SU-DHL-6 (cell line): ENCODE measurements around the gene PTPRQ.

ENCODE experiments used
- H2AFZ ChIP-seq: fragments of 200-600 bp; sonication (generic); 2 replicates; pipeline ENCODE4 v1.6.1; 2014; ENCODE audit warnings: low read depth, mild to moderate bottlenecking, moderate library complexity, mixed read lengths, antibody characterized with exemption, low read length; ENCODE audit not compliant: severe bottlenecking
- H3F3A ChIP-seq: fragments of 200-600 bp; shearing (Covaris generic); 2 replicates; pipeline ENCODE4 v1.6.0; 2016; ENCODE audit warnings: antibody characterized with exemption, mild to moderate bottlenecking; ENCODE audit not compliant: insufficient read depth
- H3K27ac ChIP-seq: fragments of 200-600 bp; sonication (generic); 2 replicates; pipeline ENCODE4 v1.5.1; 2016; ENCODE audit warnings: low read depth, mild to moderate bottlenecking, low read length, moderate library complexity, mixed read lengths
- H3K27me3 ChIP-seq: fragments of 200-600 bp; sonication (generic), shearing (Covaris generic); 2 replicates; pipeline ENCODE4 v1.6.0; 2014; ENCODE audit warnings: mild to moderate bottlenecking, low read length
- H3K36me3 ChIP-seq: fragments of 200-600 bp; sonication (generic); 2 replicates; pipeline ENCODE4 v1.6.1; 2014; ENCODE audit warnings: mild to moderate bottlenecking, low read length, mixed read lengths
- H3K4me2 ChIP-seq: fragments of 300-600, 200-600 bp; shearing (Covaris generic), sonication (generic); 2 replicates; pipeline ENCODE4 v1.6.0; 2014; ENCODE audit warnings: low read length, low read depth, mild to moderate bottlenecking; ENCODE audit not compliant: poor library complexity, severe bottlenecking
- H3K4me3 ChIP-seq: fragments of 200-600 bp; sonication (generic); 2 replicates; pipeline ENCODE4 v1.5.1; 2014; ENCODE audit warnings: antibody characterized with exemption, low read length, mild to moderate bottlenecking, mixed read lengths; ENCODE audit not compliant: insufficient read depth, poor library complexity, severe bottlenecking
- H3K79me2 ChIP-seq: fragments of 200-600 bp; sonication (generic); 2 replicates; pipeline ENCODE4 v1.6.1; 2014; ENCODE audit warnings: mild to moderate bottlenecking, low read length, moderate library complexity; ENCODE audit not compliant: insufficient read depth
- H3K9ac ChIP-seq: fragments of 200-600 bp; sonication (generic); 2 replicates; pipeline ENCODE4 v1.7.0; 2014; ENCODE audit warnings: mild to moderate bottlenecking, low read length
- H3K9me2 ChIP-seq: fragments of 200-600 bp; sonication (generic); replicated peaks from 2 replicates; pipeline ENCODE4 v1.6.1; 2014; ENCODE audit warnings: low read length; ENCODE audit not compliant: insufficient read depth
- H3K9me3 ChIP-seq: fragments of 200-600 bp; sonication (generic); 2 replicates; pipeline ENCODE4 v1.6.1; 2014; ENCODE audit warnings: low read length, mixed read lengths; ENCODE audit not compliant: insufficient read depth
- H4K20me1 ChIP-seq: fragments of 200-600 bp; sonication (generic); 2 replicates; pipeline ENCODE4 v1.6.1; 2014; ENCODE audit warnings: low read depth, mild to moderate bottlenecking, antibody characterized with exemption, low read length, moderate library complexity, mixed read lengths
- EZH2phosphoT487 ChIP-seq: fragments of 200-600 bp; sonication (generic), shearing (Covaris generic); conservative IDR thresholded peaks from 2 replicates; pipeline ENCODE4 v1.6.1; 2018; ENCODE audit warnings: mild to moderate bottlenecking, antibody characterized with exemption, low read length, moderate library complexity, mixed read lengths
- TF ChIP-seq, protein P1 (sequence below): fragments of 200-600 bp; sonication (generic); IDR thresholded peaks from one replicate; pipeline ENCODE4 v1.5.1; 2017; ENCODE audit warnings: antibody characterized with exemption, mild to moderate bottlenecking, low read length, moderate library complexity; ENCODE audit not compliant: insufficient read depth, poor library complexity, severe bottlenecking

The PTPRQ gene

DNA sequence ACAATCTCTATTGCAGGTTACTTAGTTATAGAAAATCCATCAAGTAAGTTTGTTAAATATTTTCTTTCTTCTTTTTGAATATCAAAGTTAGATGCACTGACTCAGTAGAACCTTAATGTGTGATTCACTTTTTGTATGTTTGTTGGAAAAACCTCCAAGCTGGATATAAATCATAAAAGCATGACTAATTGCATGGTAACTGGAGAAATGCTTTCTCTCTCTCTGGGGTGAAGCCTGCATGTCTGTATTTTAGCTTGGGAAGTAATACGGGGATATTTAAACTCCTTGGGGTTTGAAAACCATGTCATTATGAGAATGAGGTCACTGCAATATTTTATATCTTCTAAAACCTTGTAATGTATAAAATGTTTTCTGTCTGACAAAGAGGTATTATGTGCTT is 204.8 kb downstream of the PTPRQ start:
- Histone ChIP-seq H4K20me1 (no peaks in the 10 kb centered on the region), H2AFZ (no peak overlapping the region), H3K4me2 (no peak overlapping the region), H3F3A (no peaks in the 10 kb centered on the region), H3K36me3 (no peaks in the 10 kb centered on the region), H3K27me3 (no peaks in the 10 kb centered on the region), H3K27ac (no peak overlapping the region), H3K9me3 (no peaks in the 10 kb centered on the region), H3K4me3 (no peak overlapping the region), H3K9me2 (no peaks in the 10 kb centered on the region), H3K79me2 (no peaks in the 10 kb centered on the region), H3K9ac (no peak overlapping the region)
- TF ChIP-seq, protein P1, sequence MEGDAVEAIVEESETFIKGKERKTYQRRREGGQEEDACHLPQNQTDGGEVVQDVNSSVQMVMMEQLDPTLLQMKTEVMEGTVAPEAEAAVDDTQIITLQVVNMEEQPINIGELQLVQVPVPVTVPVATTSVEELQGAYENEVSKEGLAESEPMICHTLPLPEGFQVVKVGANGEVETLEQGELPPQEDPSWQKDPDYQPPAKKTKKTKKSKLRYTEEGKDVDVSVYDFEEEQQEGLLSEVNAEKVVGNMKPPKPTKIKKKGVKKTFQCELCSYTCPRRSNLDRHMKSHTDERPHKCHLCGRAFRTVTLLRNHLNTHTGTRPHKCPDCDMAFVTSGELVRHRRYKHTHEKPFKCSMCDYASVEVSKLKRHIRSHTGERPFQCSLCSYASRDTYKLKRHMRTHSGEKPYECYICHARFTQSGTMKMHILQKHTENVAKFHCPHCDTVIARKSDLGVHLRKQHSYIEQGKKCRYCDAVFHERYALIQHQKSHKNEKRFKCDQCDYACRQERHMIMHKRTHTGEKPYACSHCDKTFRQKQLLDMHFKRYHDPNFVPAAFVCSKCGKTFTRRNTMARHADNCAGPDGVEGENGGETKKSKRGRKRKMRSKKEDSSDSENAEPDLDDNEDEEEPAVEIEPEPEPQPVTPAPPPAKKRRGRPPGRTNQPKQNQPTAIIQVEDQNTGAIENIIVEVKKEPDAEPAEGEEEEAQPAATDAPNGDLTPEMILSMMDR, result no peak
- TF ChIP-seq EZH2phosphoT487, result no peak

DNA sequence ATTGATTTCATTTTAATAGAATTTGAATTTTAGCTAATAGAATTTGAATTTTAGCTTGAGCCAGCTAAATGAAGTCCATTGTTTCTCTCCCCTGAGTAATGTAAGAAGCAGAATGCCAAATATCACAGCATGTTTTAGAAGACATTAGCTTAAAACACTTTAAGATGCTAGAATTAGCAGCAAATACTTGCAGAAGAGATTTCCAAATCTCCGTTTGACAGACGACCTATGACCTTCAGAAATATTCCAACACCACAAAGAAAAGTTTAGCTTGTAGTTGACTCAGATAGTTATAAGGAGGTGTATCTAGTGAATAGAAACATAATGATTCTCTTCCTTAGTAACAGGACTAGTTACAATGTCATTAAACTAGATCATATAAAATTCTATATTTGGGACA is 211.7 kb downstream of the PTPRQ start:
- no peak for TF ChIP-seq EZH2phosphoT487
- TF ChIP-seq, protein P1, result no peak
- no peak overlapping the region for H3K4me2 ChIP-seq

DNA sequence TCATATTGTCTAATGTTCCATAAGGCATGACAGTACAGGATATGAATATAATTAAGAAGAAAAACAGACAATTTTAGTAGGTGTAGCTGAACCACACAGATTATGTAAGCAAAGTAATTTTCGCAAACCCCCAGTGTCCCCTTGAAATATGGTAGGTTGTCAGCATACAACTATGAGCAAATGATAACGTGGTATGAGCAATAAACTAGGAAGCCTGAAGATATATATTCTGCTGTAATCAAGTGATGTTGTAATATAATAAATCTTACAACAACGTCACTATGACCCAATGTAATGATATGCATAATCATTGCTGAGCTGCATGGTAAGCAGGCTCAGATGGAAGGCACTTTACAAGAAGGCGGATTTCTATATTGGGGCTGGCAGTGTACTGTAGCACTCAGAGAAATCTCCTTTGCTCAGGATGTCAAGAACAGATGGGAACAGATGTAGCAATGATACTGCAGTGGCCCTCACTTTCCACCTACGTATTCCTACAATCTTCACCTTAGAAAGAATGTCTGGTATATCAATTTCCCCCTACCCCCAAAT is 215.6 kb downstream of the PTPRQ start:
- Histone ChIP-seq H3K27me3 (peaks cover 4% of the 10 kb centered on the region; the same call in 1 of the 2 replicates), H2AFZ (no peak overlapping the region), H3K9me3 (no peaks in the 10 kb centered on the region), H3F3A (no peaks in the 10 kb centered on the region), H3K4me2 (no peak overlapping the region), H3K4me3 (no peak overlapping the region), H3K27ac (no peak overlapping the region), H3K36me3 (no peaks in the 10 kb centered on the region), H4K20me1 (no peaks in the 10 kb centered on the region), H3K9ac (no peak overlapping the region), H3K9me2 (no peaks in the 10 kb centered on the region; the same call in 1 of the 2 replicates), H3K79me2 (no peaks in the 10 kb centered on the region)
- TF ChIP-seq, protein P1, result no peak
- no peak for TF ChIP-seq EZH2phosphoT487

More for the DNA sequence above, 211.7 kb downstream of the PTPRQ start:
- Histone ChIP-seq H3K36me3 (no peaks in the 10 kb centered on the region), H3K4me3 (no peak overlapping the region), H3K9ac (no peak overlapping the region), H3K9me3 (no peaks in the 10 kb centered on the region), H3K9me2 (no peaks in the 10 kb centered on the region), H3K27ac (no peak overlapping the region), H2AFZ (no peak overlapping the region), H3F3A (no peaks in the 10 kb centered on the region), H3K27me3 (peaks cover 4% of the 10 kb centered on the region; the same call in 1 of the 2 replicates), H3K79me2 (no peaks in the 10 kb centered on the region), H4K20me1 (no peaks in the 10 kb centered on the region)
